Jurkat, Clone E6-1 (cell line): Measurements from ENCODE around the gene WDR5.

Source experiments
- DNase-seq: peaks from one replicate; pipeline ENCODE4 v3.0.0-alpha.2; 2011; ENCODE audit warnings: low read depth, low spot score
- H3K4me3 ChIP-seq: 2 replicates; pipeline ENCODE4 v1.5.1; 2011; ENCODE audit warnings: mild to moderate bottlenecking, low read length, control low read depth, moderate library complexity

The WDR5 gene

GRCh38 chr9:134170532-134171315 is 34.8 kb downstream of the WDR5 start:
- no peak overlapping the region for H3K4me3 ChIP-seq
- no peak for DNase-seq

GRCh38 chr9:134171316-134172197 is 35.7 kb downstream of the WDR5 start:
- DNase-seq: no peak
- H3K4me3 ChIP-seq: no peak overlapping the region

DNA sequence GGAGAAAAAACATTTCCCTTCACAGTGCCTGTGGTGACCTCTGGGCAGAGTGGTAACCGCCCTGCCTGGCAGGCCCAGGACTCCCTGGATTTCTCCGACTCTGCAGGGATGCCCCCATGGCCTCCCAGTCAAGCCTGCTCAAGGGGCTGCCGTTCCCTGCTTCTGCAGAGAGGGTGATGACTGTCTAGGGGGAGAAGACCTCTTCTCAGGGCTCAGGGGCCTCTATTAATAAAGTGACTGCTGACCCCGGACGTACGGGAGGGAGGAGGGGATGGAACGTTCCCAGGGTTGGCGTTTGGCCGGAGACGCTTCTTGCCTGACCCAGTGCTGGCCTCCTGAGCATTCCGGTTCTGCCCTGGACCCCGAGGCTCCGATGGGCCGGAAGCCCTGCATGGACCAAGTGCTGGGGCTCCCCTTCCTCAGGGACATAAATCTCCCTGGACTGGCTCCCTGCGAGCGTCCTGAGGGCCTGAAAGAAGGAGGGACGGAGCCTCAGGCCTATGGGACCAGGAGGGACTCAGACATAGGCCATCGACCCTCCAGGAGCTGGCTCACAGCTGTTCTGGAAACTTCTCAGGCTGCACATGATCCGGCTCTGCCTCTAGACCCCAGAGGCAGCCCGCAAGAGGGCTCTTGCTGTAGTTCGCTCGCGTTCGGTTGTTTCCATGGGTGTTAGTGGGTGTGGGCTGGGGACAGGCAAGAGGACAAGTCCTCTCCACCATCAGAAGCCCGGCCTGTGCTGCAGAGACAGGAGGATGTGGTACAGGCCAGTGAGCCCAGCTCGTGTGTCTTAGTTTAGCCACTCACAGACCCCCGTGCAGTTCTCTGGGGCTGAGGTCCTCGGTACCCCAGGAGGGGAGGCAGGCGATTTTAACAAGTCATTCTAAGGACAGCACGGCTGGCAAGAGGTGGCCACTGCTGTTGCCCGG is 36.6 kb downstream of the WDR5 start:
- no peak overlapping the region for H3K4me3 ChIP-seq
- no peak for DNase-seq

GRCh38 chr9:134173127-134174072 is 37.5 kb downstream of the WDR5 start:
- DNase-seq: no peak
- H3K4me3 ChIP-seq: no peak overlapping the region

- no peak for DNase-seq
- no peak overlapping the region for H3K4me3 ChIP-seq
Observed at GRCh38 chr9:134174073-134174449, 38.2 kb downstream of the WDR5 start.

DNA sequence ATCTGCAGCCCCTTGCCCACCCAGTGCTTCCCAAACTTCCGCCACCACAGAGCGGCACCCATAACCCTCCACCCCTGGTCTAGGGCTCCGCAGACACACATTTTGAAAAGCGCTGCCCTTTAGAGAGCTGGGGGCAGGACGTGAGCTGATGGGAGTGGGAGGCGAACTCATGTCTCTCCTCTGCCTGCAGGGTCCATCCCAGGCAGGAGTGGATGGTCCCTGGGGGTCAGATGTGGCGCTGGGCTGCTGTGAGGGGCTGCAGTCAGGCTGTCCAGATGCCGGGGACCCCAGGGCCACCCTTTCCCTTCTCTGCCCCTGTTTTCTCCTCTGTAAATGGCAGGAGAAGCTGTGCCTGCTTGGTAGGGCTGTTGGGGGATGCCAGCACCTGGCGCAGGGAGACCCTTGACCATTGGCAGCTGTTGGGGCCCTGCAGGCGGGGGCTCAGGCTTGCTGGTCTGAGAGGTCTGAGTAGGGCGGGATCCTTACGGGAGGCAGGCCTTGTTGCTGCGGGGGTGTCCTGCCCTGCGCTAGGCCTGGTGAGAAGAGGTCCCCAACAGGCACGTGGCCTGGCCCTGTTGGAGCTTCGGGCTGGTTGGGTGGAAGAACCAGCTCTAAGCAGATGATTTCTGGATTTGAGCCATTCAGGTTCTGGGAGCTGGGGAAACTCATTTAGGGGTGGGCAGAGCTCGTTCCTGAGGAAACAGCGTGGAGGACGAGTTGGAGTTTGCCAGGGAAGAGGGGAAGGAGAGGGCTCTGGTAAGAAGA is 38.8 kb downstream of the WDR5 start:
- H3K4me3 ChIP-seq: no peak overlapping the region
- no peak for DNase-seq

GRCh38 chr9:134175291-134175807 is 39.5 kb downstream of the WDR5 start:
- H3K4me3 ChIP-seq: no peak overlapping the region
- DNase-seq: no peak

DNA sequence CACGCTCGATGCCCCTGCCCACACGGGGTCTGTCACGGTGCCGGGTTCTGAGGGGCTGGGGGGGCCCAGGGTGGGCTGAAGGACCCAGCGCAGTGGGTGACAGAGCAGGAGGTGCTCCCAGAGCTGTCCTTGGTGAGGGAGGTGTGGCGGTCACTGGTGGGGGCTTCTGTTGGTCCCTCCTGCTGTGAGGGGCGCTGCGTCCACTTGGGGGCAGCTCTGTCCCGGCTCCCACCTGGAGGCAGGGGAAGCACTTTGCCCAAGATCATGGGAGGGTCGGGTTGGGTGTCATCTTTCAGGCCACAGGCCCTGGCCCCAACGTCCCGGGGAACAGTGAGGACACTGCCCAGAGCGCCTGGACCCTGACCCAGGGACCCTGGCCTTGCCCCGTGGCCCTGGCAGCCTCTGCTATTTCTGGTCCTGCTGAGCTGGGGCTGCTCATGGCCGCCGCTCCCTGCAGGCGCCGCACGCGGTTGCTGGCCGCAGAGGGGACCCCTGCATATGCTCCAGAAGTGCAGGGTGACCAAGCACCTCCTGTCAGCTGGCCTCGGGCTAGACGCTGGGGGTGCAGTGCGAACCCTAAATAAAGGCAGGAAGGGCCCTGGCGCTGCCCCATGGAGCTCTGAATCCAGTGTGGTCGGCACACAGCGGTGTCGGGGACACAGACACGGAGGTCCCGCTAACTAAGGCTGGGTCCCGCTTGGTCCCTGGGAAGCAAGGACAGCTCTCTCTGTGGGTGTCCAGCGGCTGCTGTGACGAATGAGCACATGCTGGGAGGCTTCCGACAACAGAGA is 40.1 kb downstream of the WDR5 start:
- no peak overlapping the region for H3K4me3 ChIP-seq
- no peak for DNase-seq

- DNase-seq: no peak
- H3K4me3 ChIP-seq: no peak overlapping the region
Observed at GRCh38 chr9:134176599-134176968, 40.7 kb downstream of the WDR5 start.

GRCh38 chr9:134177186-134177585 is 41.3 kb downstream of the WDR5 start:
- no peak for DNase-seq
- no peak overlapping the region for H3K4me3 ChIP-seq

DNA sequence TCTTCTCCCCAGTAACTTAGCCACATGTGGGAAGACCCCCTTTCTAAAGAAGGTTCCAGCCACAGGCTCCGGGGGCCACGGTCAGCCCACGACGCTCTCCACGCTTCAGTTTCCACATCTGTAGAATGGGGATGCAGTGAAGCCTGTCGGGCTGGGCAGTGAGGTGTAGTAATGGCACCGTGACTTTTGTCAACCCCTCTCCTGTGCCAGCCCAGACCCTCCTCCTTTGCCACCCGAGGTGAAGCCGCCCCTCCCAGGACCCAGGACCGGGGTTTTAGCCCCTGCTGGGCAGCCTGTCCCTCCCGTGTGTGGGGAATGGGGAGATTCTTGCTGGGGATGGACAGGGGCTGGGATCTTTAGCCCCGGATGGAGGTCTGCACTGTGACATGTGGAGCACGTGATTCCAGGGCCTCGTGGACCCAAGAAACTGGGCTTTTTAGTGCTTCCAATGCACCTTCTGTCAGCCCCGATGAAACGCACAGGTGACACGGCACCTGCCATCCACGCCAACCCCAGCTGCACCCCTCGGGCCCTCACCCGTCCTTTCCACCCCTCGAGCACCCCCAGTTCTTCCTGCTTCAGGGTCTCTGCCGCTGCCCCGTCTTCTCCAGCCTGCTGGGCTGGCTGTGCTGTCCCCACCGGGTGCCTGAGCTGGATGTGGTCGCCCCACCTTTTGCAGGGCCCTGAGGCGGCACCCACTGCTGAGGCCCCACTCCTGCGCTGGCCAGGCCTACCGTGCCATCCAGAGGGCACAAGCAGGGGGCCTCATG is 41.9 kb downstream of the WDR5 start:
- DNase-seq: no peak
- H3K4me3 ChIP-seq: no peak overlapping the region

- DNase-seq: no peak
- H3K4me3 ChIP-seq: no peak overlapping the region
Observed at GRCh38 chr9:134178394-134178767, 42.5 kb downstream of the WDR5 start.

- no peak for DNase-seq
- H3K4me3 ChIP-seq: no peak overlapping the region
Observed at GRCh38 chr9:134178768-134179551, 43.1 kb downstream of the WDR5 start.

GRCh38 chr9:134179595-134179917 is 43.7 kb downstream of the WDR5 start:
- H3K4me3 ChIP-seq: no peak overlapping the region

DNA sequence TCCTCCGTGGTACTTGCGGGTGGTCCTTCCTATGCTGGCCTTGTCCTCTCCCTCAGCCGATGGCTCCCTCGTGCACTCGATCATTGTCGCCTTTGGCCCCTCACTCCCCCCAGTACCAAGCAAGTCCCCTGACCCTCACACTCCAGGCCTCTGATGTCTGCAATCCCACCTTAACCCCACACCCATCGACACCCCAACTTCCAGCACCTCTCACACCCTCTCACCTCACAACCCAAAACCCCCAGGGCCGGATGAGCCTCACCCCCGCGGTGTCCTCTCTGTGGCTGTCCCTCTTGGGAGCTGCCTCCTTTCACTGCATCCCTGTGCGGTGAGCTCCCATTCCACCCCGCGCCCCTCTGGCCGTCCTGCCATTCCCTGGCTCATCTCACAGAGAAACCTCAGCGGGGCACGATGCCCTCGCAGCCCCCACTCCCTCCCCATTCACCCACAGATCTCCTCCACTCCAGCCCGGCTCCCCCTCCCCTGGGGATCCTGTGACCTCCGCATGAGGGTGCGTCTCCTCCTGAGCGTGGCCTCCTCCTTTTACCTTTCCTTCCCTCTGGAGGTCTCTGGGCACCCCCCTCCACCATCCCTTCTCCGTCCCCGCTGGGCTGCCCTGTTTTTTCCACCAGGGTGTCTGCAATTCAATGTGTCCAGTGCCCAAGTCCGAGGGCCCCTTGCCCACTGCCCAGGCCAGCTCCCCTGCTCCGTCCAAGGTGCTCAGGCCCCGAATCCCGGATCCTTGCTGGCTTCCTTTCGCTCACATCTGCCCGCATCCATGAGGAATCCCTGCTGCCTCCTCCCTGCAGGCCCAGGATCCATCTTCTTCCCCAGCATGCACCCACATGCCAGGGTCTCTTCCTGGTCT is 44.3 kb downstream of the WDR5 start:
- H3K4me3 ChIP-seq: no peak overlapping the region
- no peak for DNase-seq

More at GRCh38 chr9:134179595-134179917, 43.7 kb downstream of the WDR5 start:
- no peak for DNase-seq
